PC-3 (cell line): ENCODE results near the gene DNAL1.

Experiments
- EZH2phosphoT487 ChIP-seq: fragments of 300-600 bp; sonication (generic); IDR thresholded peaks from 2 replicates; pipeline ENCODE4 v1.6.1; 2018; ENCODE audit warnings: mild to moderate bottlenecking, antibody characterized with exemption, low read length, borderline replicate concordance
- TF ChIP-seq, protein P1 (sequence below): fragments of 300-600 bp; sonication (generic); conservative IDR thresholded peaks from 2 replicates; pipeline ENCODE4 v1.5.1; 2017; ENCODE audit warnings: antibody characterized with exemption, low read depth, mild to moderate bottlenecking, low read length

DNA sequence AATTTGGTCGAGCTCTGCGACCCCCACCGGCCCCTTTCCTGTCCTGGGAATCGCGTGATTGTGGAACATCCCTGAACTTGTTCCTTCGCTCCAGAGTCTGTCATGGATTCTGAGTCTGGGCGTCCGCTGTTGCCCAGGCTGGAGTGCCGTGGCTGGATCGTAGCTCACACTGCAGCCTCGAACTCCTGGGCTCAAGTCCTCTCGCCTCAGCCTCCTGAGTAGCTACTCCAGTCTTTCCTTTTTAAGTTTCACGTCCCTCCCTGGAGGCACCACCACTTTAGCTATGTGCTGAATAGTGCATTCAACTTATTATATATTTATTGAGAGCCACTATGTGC lies 31.8 kb upstream of the DNAL1 start:
- TF ChIP-seq, protein P1, sequence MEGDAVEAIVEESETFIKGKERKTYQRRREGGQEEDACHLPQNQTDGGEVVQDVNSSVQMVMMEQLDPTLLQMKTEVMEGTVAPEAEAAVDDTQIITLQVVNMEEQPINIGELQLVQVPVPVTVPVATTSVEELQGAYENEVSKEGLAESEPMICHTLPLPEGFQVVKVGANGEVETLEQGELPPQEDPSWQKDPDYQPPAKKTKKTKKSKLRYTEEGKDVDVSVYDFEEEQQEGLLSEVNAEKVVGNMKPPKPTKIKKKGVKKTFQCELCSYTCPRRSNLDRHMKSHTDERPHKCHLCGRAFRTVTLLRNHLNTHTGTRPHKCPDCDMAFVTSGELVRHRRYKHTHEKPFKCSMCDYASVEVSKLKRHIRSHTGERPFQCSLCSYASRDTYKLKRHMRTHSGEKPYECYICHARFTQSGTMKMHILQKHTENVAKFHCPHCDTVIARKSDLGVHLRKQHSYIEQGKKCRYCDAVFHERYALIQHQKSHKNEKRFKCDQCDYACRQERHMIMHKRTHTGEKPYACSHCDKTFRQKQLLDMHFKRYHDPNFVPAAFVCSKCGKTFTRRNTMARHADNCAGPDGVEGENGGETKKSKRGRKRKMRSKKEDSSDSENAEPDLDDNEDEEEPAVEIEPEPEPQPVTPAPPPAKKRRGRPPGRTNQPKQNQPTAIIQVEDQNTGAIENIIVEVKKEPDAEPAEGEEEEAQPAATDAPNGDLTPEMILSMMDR: no peak
- no peak for TF ChIP-seq EZH2phosphoT487
